ENCODE measurements around the gene EXOC3.
"Not testable (repeated sequence)": the region's sequence is repeated elsewhere in the genome, so short reads cannot be mapped to it uniquely, and the experiment has no call there.

Gene EXOC3

DNA sequence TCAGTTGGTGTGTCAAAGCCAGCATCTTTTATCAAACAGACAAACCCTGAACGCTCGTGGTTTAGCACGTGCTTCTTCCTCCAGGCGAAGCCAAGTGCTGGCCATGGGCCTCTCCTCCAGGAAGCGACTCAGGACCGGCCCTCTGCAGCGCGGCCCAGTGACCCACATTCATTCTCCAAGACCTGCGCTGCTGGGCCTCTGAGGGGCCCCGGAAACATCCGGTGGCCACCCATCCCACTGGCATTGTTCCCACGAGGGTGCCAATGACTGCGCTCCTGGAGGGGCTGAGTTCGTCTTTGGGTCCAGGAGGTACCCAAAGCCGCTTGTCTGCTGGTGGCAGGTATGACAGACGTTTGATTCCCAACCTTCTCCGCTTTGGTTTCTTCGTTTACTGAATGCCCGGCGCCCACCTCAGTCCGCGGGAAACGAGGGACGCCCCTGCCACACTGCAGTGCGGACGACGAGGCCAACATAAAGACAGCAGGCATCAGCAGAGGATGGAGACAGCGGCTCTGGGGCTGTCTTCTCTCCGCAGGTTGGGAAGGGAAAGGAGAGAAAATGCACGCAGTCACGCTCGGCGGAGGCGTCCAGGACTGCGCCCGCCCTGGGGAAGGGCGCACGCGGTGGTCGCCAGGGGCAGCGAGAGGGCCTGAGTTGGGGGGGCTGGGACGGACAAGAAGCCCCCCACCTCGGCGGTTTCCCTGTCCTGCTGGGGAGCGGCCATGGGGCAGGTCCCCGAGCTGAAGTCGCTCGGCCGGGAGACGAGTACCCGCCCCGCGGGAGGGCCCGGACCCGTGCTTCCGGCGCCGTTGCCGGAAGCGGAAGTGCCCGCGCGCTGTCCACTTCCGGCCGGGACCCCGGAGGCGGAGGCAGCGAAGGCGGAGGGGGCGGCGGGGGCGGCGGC, at the start of gene EXOC3:
TSS of gene EXOC3 (plus strand) at position 842 of the 904 bp plus-strand sequence. CDS start 3,030 bp downstream, outside the sequence.
- DNase-seq, result peak; percentile 84

DNA sequence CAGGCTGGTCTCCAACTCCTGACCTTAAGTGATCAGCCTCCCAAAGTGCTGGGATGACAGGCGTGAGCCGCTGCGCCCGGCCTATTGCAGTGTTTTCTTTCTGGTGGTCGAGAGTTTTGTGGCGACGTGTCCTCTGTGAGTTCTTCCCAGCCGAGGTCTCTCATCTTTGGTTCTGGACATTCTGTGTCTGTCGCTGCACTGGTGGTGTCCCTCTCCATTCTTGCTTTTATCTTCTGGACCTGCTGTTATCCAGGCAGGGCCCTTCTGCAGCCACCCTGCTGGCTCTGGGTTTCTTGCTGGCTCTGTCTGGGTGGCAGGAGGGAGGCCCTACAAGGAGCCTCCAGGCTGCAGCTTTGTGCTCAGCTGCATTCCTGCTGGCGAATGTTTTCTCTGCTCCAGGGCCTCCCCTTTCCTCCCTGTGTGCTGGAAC, 49.1 kb upstream of the EXOC3 start:
- no peak for DNase-seq

DNA sequence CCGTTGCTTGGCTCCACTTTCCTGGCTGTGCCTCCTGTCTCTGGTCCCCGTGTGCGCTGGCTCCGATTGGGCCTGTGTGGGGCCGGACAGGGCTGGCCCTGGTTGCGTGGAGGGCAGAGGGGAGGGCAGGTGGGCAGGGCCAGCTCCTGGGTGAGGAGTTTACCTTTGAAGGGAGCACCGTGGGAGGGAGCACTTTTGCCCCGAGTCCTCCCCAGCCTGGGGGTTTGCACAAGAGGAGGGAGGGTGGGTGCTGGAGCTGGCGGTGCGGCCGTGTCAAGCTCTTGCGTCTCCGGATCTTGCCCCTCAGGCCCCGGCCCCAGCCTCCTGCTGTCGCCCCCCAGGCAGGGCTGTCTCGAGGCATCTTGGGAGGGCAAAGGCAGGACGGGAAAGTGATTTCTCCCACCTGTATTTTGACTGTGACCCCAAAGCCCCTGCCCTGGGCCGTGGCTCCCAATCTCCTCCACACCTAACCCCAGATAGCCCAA, 48.3 kb upstream of the EXOC3 start:
- no peak for DNase-seq

DNA sequence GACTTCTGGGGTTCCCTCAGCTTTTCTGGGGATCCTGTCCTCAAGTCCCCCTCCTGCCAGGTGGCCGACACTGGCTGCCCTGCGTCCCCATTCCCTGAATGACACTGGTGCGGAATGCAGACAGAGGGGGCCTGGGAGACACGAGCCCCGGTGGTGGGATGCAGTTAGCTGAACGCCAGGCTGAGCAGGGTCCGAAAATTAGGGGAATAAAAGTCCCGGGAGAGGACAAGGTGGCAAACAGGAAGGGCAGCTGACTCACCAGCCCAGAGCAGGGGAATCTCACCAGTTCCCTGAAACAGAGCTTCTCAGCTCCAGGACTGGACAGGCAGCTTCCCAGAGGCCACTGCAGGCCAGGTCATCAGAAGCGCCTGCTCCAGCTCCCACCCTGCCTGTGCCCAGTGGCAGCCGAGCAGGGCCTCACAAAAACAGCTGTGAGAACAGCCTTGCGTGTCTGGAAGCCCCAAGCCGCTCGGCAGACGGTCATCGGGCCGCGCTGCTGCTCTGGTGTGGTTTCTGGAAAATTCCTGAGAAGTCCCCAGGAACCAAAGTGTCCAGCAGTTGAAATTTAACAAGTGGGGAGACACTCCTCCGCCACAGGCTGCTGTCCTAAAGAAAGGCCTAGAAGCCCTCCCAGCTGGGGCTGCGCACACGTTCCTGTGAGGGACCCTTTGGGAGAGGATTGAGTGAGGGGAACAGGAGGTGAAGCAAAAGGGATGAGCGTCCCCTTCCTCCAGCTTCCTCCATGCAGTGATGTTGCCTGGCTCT, 47.6 kb upstream of the EXOC3 start:
- no peak for DNase-seq

DNA sequence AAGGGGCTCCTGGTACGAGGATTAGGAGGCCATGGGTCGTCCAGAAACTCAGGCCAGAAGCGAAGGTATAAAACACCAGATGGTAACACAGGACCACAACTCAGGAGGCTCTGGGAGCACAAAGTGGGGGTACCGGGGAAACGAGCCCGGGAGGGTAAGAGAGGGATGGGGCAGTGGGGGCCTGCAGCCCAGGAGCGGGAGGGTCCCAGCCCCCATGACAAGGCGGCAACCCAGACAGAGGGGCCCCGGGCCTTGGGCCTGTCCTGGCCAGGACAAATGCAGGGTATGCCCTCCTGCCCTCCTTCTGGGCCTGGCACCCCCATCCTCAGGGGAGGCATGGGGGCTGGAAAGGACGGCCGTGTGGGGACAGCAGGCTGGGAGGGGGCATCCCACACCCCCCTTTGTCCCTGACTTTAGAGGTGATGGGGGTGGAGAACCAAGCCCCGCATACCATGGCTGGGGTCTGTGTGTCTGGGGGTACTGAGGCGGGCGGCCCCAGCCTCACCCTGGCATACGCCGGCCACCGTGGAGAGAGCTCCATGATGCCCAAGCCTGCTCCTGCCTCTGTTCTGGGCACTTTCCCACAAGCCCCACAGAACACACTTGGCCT, 47.0 kb upstream of the EXOC3 start:
- DNase-seq, result no peak

DNA sequence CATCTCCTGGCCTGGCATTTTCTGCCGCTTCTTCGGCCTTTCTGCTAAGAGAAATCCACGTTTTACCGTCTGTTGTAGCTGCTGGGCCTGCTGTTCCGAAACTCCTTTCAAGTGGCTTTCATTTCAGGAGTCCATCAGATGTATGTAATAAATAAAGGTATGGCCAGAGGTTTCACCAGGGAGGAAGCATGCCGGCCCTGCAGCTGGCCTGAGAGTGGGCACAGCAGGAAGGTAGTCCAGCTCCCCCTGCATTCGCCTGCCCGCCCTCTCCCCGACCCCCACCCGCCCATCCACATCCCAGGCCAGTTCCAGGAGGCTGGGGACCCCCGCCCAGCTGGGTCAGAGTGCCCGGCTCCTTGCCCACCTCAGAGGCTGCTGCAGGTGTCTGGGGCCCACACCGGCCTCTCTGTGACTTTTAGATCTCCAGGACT, 46.4 kb upstream of the EXOC3 start:
- DNase-seq, result no peak

DNA sequence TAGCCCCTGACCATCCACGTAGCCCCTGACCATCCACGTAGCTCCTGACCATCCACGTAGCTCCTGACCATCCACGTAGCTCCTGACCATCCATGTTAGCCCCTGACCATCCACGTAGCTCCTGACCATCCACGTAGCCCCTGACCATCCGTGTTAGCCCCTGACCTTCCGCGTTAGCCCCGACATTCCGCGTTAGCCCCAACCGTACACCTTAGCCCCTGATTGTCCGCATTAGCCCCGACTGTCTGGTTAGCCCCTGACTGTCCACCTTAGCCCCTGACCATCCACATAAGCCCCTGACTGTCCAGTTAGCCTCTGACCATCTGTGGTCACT, 44.9 kb upstream of the EXOC3 start:
- not testable (repeated sequence) for DNase-seq

DNA sequence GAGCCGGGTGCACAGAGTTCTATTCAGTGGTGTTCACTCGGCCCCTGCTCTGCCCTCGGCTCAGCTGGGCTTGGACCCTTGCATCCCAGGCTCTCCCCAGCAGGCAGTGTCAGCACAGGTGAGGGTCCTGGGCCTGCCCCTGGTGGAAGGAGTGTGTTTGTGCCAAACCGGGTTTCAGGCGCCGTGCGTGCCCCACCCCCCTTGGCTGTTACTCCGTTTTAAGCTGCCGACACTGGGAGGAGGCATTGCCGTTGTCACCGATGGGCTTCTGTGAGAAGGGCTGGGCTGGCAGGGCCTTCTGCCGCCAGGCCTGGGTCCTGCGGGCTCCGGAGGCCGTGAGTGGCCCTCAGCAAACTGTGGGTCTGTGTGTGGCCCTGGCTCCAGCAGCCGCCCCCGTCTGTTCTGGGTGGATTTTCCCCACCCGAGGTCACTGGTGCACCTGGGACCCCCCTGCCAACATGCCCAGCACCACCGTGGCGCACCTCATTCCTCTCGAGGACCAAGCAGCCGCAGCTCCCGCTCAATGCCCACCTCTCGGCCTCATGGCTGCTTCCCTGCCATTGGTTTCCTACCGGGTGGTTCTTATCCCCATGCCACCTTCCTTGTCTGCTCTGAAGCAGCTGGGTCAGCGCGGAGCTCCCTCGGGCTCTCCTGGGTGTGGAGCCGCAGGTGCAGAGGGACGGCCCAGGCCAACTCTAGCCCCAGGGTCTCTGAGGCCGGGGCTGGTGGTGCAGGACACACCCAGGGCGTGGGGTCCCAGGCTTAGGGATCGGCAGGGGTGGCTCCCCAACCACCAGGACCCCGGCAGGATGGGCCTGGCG, 44.3 kb upstream of the EXOC3 start:
- no peak for DNase-seq

DNA sequence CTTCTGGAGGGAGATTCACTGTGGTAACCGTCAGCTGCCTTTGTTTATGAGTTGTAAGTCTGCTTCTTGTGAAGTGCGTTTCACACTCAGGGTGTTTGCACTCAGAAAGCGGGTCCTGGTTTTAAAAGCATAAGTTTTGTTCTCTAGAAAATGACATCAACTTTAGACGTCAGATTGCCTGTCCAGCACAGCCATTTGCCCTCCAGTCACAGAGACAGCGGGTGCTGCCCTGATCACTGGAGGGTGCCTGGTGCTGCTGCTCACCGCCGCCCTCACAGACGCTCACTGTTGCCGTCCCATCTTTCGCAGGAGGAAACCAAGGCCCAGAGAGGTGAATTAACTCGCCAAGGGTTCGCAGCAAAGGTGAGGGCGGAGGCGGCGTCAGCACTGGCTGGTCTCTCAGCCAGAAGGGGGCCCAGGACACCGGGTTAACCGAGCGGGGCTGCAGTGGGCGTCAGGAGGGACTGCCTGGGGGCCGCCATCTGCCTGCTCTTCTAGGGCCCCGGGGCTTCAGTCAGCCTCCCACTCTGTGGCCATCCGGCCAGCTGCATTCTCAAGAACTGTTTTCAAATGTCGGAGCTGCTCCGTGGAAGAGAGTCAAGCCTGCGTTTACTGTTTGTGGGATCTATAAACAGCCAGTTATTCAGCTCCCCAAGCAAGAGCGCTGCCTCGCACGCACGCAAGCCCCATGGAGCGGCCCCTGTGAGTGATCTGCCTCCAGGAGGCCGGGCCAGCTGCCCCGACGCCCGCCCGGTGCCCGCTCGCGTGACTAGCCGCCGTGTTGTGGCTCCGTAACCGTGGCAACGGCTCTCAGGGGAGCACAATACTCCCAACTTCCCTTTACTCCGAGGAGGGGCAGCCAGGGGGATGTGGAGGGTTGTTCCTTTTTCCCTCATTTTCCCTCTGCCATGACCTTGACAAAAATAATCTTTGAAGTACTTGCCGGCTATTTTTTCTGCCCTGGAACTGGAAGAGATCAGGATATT, 43.4 kb upstream of the EXOC3 start:
- DNase-seq, result peak; percentile 82

DNA sequence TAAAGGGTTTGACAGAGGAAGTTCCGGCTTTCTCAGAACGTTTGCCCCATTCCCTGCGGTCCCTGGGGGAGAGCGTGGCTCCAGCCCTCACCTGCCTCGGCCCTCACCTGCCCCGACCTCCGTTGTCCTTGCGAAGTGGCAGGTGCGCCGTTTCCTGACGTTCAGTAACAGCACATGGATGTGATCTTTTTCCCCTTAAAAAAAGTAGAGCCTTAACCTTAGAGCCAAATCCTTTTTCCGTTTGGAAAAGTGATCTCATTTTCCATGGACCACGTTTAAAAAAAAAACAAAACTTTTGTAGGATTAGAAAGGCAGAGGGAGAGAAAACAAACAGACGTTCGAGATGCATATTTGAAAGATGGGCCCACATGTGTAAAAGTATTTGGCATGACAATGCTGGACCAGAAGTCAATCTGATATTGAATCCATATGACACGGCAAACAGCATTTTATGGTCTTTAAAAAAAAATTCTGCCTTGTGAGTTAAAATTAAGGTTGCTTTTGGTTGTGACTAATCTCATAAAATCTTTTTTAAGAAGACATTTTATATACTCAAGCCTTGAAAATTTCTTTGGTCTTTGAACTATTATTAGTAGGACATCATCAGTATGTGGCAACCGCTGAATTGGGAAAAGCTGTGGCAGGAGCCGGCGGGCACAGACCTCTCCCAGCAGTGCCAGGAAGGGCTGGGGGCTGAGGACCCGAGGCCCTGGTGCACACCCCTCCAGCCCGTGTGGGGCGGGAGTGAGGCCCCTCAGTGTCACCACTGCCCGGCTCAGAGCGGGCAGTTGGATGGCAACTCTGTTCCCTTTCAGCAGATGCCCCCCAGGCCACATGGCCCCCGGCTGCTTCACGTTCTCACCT, 42.5 kb upstream of the EXOC3 start:
- DNase-seq, result no peak

DNA sequence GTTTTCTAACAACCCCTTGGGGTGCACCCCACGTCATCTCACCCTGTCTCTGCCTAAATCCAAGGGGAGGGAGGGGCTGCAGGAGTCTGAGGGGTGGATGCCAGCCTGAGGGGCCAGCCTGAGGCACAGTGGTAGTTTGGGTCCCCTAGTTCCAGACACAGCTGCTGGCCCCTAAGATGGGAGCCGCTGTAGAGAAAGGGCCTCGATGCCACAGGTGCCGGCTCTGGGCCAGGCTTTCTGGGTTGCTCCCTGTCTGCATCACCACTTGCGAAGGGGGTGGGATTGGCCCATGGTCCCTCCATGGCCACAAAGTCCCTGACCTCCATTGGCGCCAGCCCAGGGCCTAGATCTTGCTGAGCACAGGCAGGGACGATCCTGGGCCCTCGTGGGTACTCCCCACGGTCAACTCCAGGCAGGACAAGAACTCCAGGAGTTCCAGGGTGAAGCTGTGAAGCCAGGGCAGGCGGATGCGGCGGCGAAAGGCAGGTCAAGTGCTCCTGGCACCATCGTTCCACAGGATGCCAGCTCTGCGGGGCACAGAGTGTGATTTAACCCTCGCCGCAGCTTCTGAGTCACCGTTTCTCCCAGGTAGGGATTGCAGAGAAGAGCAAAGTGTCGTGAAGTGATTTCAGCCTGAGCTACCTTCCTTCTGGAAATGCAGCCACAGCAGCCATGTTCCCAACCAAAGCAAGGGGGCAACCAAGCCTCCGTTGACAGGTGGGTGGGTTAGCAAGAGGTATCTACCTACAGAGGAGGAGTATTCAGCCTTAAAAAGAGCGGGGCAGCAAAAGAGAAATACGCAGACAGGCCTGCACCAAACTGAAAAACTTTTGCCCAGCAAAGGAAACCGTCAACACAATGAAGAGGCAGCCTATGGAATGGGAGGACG, 41.6 kb upstream of the EXOC3 start:
- no peak for DNase-seq

DNA sequence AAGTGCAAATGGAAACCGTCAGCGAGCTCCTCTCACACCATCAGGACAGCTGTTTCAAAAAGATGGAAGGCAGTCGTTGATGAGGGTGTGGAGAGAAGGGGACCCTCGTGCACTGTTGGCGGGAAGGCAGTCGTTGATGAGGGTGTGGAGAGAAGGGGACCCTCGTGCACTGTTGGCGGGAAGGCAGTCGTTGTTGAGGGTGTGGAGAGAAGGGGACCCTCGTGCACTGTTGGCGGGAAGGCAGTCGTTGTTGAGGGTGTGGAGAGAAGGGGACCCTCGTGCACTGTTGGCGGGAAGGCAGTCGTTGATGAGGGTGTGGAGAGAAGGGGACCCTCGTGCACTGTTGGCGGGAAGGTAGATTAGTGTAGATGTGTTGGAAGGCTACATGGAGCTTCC, 40.8 kb upstream of the EXOC3 start:
- not testable (repeated sequence) for DNase-seq

DNA sequence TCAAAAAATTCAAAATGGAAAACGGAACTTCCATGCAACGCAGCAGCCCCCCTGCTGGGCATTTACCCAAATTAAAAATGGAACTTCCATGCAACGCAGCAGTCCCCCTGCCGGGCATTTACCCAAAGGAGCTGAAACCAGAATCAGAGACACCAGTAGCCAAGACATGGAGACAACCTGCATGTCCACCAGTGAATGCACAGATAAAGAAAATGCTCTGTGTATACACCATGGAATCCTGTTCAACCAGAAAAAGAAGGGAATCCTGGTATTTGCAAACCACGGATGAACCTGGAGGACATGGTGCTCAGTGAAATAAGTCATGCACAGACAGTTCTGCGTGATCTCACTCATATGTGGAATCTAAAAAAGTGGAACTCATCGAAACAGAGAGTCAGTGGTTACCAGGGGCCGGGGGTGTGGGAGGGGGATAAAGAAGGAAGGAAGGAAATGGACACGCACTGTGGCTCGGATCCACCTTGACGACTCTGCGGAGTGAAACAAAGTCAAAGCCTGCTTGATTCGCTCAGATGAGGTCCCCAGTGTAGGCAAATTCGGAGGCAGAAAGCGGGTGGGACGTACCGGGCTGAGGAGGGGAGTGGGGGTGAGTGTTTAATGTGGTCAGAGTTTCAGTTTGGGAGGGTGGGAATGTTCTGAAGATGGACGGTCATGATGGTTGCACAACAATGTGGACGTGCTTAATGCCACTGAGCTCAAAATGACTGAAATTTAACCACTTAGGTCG, 40.2 kb upstream of the EXOC3 start:
- DNase-seq, result peak; percentile 77

DNA sequence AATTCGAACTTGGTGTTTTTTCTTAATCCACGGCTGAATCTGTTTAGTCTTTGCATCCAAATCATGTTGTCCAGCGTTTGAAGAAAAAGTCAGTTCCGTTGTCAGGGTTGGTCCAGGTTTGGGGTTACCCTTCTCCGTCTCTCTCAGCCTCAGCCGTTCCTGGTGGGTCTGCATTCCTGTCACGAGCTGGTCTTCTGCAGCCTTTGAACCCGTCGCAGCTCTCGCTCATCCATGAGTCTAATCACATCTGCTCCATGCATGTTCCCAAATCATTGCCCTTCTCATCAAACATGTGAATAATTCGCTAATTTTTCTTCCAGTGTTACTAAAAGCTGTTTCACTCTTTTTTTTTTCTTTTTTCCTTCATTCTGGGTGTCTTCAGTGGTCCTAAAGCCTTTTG, 39.0 kb upstream of the EXOC3 start:
- no peak for DNase-seq

DNA sequence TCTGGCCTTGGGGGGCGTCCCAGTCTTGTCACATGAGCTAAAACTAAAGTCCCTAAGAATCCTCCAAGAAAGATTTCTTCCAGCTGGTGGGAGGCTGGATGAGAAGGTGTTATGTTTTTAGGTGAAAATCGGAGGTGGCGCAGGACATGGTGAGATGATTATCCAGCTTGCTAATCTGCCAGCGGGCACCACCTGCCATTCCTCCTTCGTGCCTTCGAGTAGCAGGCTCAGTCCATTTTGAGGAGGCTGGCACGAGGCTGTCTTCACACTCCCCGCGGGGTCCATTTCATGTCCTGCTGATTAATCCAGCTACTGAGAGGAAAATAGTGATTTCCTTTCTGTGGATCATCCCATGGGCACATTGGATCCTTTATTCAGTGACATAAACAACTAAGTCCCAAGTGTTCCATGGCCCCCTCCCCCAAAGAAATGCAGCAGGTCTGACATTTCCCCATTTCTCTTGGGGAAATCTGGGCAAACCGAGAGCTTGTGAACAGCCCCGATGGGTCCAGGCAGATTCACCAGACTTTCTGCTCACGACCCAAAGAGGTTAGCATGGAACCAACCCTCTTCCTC, 38.2 kb upstream of the EXOC3 start:
- no peak for DNase-seq

DNA sequence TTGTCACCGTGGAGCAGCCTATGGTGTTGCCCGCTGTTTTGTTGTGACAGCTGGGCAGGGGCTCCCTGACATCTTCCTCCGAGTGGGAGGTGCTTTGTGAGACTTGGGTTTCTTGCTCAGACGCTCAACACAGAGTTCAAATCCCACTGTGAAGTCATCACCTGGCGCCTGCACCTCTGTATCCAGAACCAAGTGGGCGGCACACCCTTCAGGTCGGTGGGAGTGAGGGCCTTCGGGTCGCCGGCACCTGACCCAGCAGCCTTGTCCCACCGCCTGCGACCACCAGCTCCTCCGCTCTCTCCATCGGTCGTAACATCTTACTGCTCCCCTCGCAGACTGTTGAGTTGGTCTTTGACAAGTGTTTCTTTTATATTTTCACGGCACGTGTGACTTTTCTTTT, 37.6 kb upstream of the EXOC3 start:
- no peak for DNase-seq

DNA sequence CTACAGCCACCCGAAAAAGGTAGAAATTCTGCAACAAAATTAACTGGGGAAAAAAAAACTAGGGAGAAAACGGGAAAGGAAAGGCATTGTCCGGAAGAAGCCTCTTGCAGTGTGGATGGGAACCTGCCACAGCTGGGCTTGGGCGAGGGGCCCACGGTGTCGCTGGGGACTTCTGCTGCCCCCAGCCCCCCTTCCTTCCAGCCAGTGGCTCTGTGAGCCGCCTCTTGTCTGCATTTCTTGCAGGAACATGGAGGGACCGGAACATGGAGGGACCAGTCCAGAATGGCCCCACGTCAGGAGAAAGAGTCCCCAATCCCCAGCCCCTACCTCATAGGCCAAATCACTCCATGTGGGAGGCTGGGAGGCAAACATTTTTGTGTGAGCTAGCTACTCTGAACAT, 36.9 kb upstream of the EXOC3 start:
- no peak for DNase-seq

DNA sequence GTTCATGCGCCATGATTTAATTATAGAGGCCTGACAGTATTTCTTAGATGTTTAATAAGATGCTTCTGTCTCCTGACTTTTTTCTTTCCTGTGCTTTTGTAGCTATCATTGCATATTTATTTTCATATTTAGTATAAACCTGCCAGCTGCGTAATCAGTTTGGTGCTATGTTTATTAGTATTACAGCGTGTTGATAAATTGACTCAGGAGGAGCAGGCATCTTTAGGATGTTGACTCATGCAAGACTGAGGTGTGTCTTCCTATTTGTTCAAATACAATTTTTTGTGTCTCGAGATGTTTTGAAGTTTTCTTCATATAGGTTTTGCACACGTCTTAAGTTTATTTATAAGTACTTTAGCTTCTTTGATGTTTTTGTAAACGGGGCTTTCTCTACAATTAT, 35.9 kb upstream of the EXOC3 start:
- no peak for DNase-seq
